ENCODE data around the gene SLC17A2.

SLC17A2 gene

GRCh38 chr6:25930532-25931410 lies at the start of gene SLC17A2:
Gene SLC17A2 (minus strand): TSS chr6:25930691. CDS start chr6:25925796, 4,895 bp downstream.
- H3K27ac ChIP-seq: no peak within 1 kb of the TSS
- DNase-seq (ENCODE audit: low read depth, low spot score): no peak

- H3K27ac ChIP-seq: no peak overlapping the region
- DNase-seq (ENCODE audit: low read depth, low spot score): no peak
These were observed 45.6 kb upstream of the SLC17A2 start for GRCh38 chr6:25975923-25976560.

- no peak overlapping the region for H3K27ac ChIP-seq
- no peak for DNase-seq (ENCODE audit: low read depth, low spot score)
These were observed 43.5 kb upstream of the SLC17A2 start for GRCh38 chr6:25973923-25974555.

GRCh38 chr6:25972902-25973301 lies 42.4 kb upstream of the SLC17A2 start:
- H3K27ac ChIP-seq: no peak overlapping the region
- DNase-seq (ENCODE audit: low read depth, low spot score): no peak

GRCh38 chr6:25972128-25972527 lies 41.6 kb upstream of the SLC17A2 start:
- peak overlapping the region; percentile 80 for H3K27ac ChIP-seq
- DNase-seq (ENCODE audit: low read depth, low spot score): no peak

GRCh38 chr6:25971187-25971821 lies 40.8 kb upstream of the SLC17A2 start:
- H3K27ac ChIP-seq: peak overlapping the region; percentile 80
- peak; percentile 46 for DNase-seq (ENCODE audit: low read depth, low spot score)

- no peak for DNase-seq (ENCODE audit: low read depth, low spot score)
- no peak overlapping the region for H3K27ac ChIP-seq
These were observed 38.3 kb upstream of the SLC17A2 start for GRCh38 chr6:25968769-25969168.

- no peak overlapping the region for H3K27ac ChIP-seq
- no peak for DNase-seq (ENCODE audit: low read depth, low spot score)
These were observed 36.2 kb upstream of the SLC17A2 start for GRCh38 chr6:25966711-25967110.

GRCh38 chr6:25965058-25965457 lies 34.6 kb upstream of the SLC17A2 start:
- no peak for DNase-seq (ENCODE audit: low read depth, low spot score)
- no peak overlapping the region for H3K27ac ChIP-seq

GRCh38 chr6:25963426-25964123 lies 33.1 kb upstream of the SLC17A2 start:
- H3K27ac ChIP-seq: peak overlapping the region; percentile 91
- DNase-seq (ENCODE audit: low read depth, low spot score): peak; percentile 16

GRCh38 chr6:25962149-25963127 lies 31.9 kb upstream of the SLC17A2 start, which contains the start of gene TRIM38:
Gene TRIM38 (plus strand): TSS chr6:25962802. CDS start chr6:25966523, 3,721 bp downstream.
- peak; percentile 66 for DNase-seq (ENCODE audit: low read depth, low spot score)
- H3K27ac ChIP-seq: peak within 1 kb of the TSS; percentile 91

- no peak for DNase-seq (ENCODE audit: low read depth, low spot score)
- H3K27ac ChIP-seq: peak overlapping the region; percentile 91
These were observed 31.2 kb upstream of the SLC17A2 start for GRCh38 chr6:25961619-25962148.

GRCh38 chr6:25960734-25961133 lies 30.2 kb upstream of the SLC17A2 start:
- no peak for DNase-seq (ENCODE audit: low read depth, low spot score)
- no peak overlapping the region for H3K27ac ChIP-seq

- DNase-seq (ENCODE audit: low read depth, low spot score): no peak
- H3K27ac ChIP-seq: peak overlapping the region; percentile 71
These were observed 29.5 kb upstream of the SLC17A2 start for GRCh38 chr6:25959890-25960536.

GRCh38 chr6:25958700-25959162 lies 28.2 kb upstream of the SLC17A2 start:
- peak overlapping the region; percentile 71 for H3K27ac ChIP-seq

GRCh38 chr6:25956226-25956625 lies 25.7 kb upstream of the SLC17A2 start:
- H3K27ac ChIP-seq: no peak overlapping the region
- DNase-seq (ENCODE audit: low read depth, low spot score): no peak

More at GRCh38 chr6:25958700-25959162, 28.2 kb upstream of the SLC17A2 start:
- peak; percentile 50 for DNase-seq (ENCODE audit: low read depth, low spot score)

- DNase-seq (ENCODE audit: low read depth, low spot score): no peak
- H3K27ac ChIP-seq: no peak overlapping the region
These were observed 24.3 kb upstream of the SLC17A2 start for GRCh38 chr6:25954756-25955155.

- DNase-seq (ENCODE audit: low read depth, low spot score): no peak
- no peak overlapping the region for H3K27ac ChIP-seq
These were observed 23.2 kb upstream of the SLC17A2 start for GRCh38 chr6:25953733-25954132.
